Suprapubic skin (tissue), 4 donors: ENCODE data around the gene IZUMO1. TPM values are rescaled to one million over a fixed set of nuclear protein-coding genes. Genes with fewer than 3 reads are reported as not detected.

Source experiments
- DNase-seq, 2 donors: peaks; one replicate each; pipeline ENCODE4 v3.0.0-alpha.2; 2019; ENCODE audit warnings: low spot score in 2 of 2
- H3K27ac ChIP-seq: fragments of 200-600 bp; sonication (generic); one replicate; pipeline ENCODE4 v1.5.1; 2019
- H3K27me3 ChIP-seq: fragments of 200-600 bp; sonication (generic); one replicate; pipeline ENCODE4 v1.5.1; 2019
- H3K36me3 ChIP-seq: fragments of 200-600 bp; sonication (generic); one replicate; pipeline ENCODE4 v1.5.1; 2019
- H3K4me1 ChIP-seq: fragments of 200-600 bp; sonication (generic); one replicate; pipeline ENCODE4 v1.5.1; 2019
- H3K4me3 ChIP-seq: fragments of 200-600 bp; sonication (generic); one replicate; pipeline ENCODE4 v1.5.1; 2019; ENCODE audit warnings: mild to moderate bottlenecking
- H3K9me3 ChIP-seq: fragments of 200-600 bp; sonication (generic); one replicate; pipeline ENCODE4 v1.5.1; 2019
- CTCF ChIP-seq, 2 donors: fragments of 200-600 bp in 1 of 2; fragments of 450-650 bp in 1 of 2; sonication (generic) in 1 of 2; IDR thresholded peaks; one replicate each; pipeline ENCODE4 v1.5.1; 2016 to 2019; ENCODE audit warnings: antibody characterized with exemption in 2 of 2, mild to moderate bottlenecking in 1 of 2, moderate library complexity in 1 of 2
- EP300 ChIP-seq: sonication (generic); formaldehyde crosslinking; IDR thresholded peaks from one replicate; pipeline ENCODE4 v1.6.1; 2017; ENCODE audit warnings: antibody characterized with exemption
- POLR2A ChIP-seq, 2 donors: fragments of 450-650 bp; IDR thresholded peaks; one replicate each; pipeline ENCODE4 v1.6.1; 2017; ENCODE audit warnings: antibody characterized with exemption in 2 of 2, mild to moderate bottlenecking in 2 of 2, moderate library complexity in 2 of 2
- POLR2AphosphoS5 ChIP-seq, 3 donors: sonication (generic); formaldehyde crosslinking; IDR thresholded peaks; one replicate each; pipeline ENCODE4 v1.6.1; 2017; ENCODE audit warnings: antibody characterized with exemption in 3 of 3
- WGBS: methylation state at CpG from one replicate; pipeline ENCODE4 v1.1.5; 2018; 5-methylcytosine and 5-hydroxymethylcytosine counted together
- total RNA-seq, 4 donors: library from RNA; depleted of rRNA; stranded (reverse); fragments of >200 nt; gene quantifications; one replicate each; pipeline ENCODE4 v1.1.0, GENCODE V29; 2016

The IZUMO1 gene
- total RNA-seq, 4 donors from 2014 or later, result 0.40 to 0.45 TPM; not detected in 2

DNA sequence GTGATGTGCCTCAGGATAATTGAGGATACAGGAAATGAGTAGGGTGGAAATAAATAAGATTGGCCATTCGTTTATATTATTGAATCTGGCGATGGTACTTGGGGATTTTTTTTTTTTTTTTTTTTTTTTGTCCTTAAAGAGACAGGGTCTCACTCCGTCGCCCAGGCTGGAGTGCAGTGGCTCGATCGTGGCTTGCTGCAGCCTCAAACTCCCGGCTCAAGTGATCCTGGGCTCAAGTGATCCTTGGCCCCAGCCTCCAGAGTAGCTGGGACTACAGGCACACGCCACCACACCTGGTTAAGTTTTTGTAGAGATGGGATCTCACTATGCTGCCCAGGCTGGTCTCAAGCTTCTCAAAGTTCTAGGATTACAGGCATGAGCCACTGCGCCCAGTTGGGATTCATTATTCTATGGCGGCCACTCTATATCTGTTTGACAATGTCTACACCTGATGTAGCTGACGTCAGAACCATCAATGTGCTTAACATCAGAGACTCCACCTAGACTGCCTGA is 24.5 kb downstream of the IZUMO1 start:
- WGBS, result 83% methylated on average over 11 of the region's 11 CpGs

GRCh38 chr19:48720613-48721296 is 26.0 kb downstream of the IZUMO1 start:
- DNase-seq, result peak; percentile 99 to 100
- TF ChIP-seq CTCF (IDR thresholded peaks at IDR 0.05) (no peak), POLR2AphosphoS5 (IDR thresholded peaks at IDR 0.05) (peak in 2 of 3 donors; percentile 40 to 77)
- H3K4me1 ChIP-seq, result peaks cover 40% of the 10 kb centered on the region
- peak overlapping the region; percentile 52 for H3K4me3 ChIP-seq
- H3K36me3 ChIP-seq, result no peaks in the 10 kb centered on the region
- H3K27me3 ChIP-seq, result no peaks in the 10 kb centered on the region
- WGBS, result 7% methylated on average over 41 of the region's 42 CpGs
- no peaks in the 10 kb centered on the region for H3K9me3 ChIP-seq
- H3K27ac ChIP-seq, result peak overlapping the region; percentile 56

More for the DNA sequence above, 24.5 kb downstream of the IZUMO1 start:
- no peaks in the 10 kb centered on the region for H3K27me3 ChIP-seq
- H3K36me3 ChIP-seq, result no peaks in the 10 kb centered on the region
- H3K4me1 ChIP-seq, result peaks cover 26% of the 10 kb centered on the region
- no peak overlapping the region for H3K27ac ChIP-seq
- no peak for DNase-seq
- TF ChIP-seq EP300 (no peak), POLR2A (IDR thresholded peaks at IDR 0.05) (no peak), POLR2AphosphoS5 (IDR thresholded peaks at IDR 0.05) (no peak), CTCF (IDR thresholded peaks at IDR 0.05) (no peak)
- H3K4me3 ChIP-seq, result no peak overlapping the region
- H3K9me3 ChIP-seq, result no peaks in the 10 kb centered on the region

- H3K4me1 ChIP-seq, result peaks cover 43% of the 10 kb centered on the region
- peak overlapping the region; percentile 52 for H3K4me3 ChIP-seq
- no peaks in the 10 kb centered on the region for H3K27me3 ChIP-seq
Measured at GRCh38 chr19:48720251-48720612, 26.5 kb downstream of the IZUMO1 start.

GRCh38 chr19:48719263-48720171 is 27.2 kb downstream of the IZUMO1 start, which contains the start of gene MAMSTR:
MAMSTR (minus strand) TSS chr19:48719725; CDS start chr19:48719031, 694 bp downstream.
- TF ChIP-seq CTCF (IDR thresholded peaks at IDR 0.05) (no peak), POLR2A (IDR thresholded peaks at IDR 0.05) (no peak), EP300 (no peak), POLR2AphosphoS5 (IDR thresholded peaks at IDR 0.05) (no peak)
- H3K27ac ChIP-seq, result peak within 1 kb of the TSS; percentile 56
- H3K4me1 ChIP-seq, result peaks cover 43% of the 10 kb centered on the region
- H3K27me3 ChIP-seq, result no peaks in the 10 kb centered on the region
- WGBS, result 80% methylated on average over 14 of the region's 33 CpGs
- peak within 1 kb of the TSS; percentile 52 for H3K4me3 ChIP-seq
- no peaks in the 10 kb centered on the region for H3K36me3 ChIP-seq
- peak in 1 of 2 donors; percentile 75 for DNase-seq
- H3K9me3 ChIP-seq, result no peaks in the 10 kb centered on the region

More at GRCh38 chr19:48720251-48720612, 26.5 kb downstream of the IZUMO1 start:
- DNase-seq, result no peak
- Histone ChIP-seq H3K27ac (peak overlapping the region; percentile 56), H3K36me3 (no peaks in the 10 kb centered on the region), H3K9me3 (no peaks in the 10 kb centered on the region)
- TF ChIP-seq EP300 (no peak), POLR2A (IDR thresholded peaks at IDR 0.05) (no peak), POLR2AphosphoS5 (IDR thresholded peaks at IDR 0.05) (no peak), CTCF (IDR thresholded peaks at IDR 0.05) (no peak)
- WGBS, result 26% methylated on average over 12 of the region's 12 CpGs
